HCT116 (cell line): ENCODE results near the gene TRO. TPM values are rescaled to one million over a fixed set of nuclear protein-coding genes. Genes with fewer than 3 reads are reported as not detected.

Source experiments
- ATAC-seq: fragments of 200-7000 bp; cut with Tn5 transposase; 2 replicates; pipeline ENCODE4 v1.9.1; 2020; ENCODE audit warnings: mild to moderate bottlenecking, moderate library complexity
- BruUV-seq: library from RNA; stranded (reverse); fragments of 400-500 nt; replicated peaks from 2 replicates; lab custom pipeline; 2021; lab: Mats Ljungman, UMichigan
- CTCF ChIA-PET: fragments of 300-600 bp; sonication (Branson Sonifier 250); formaldehyde crosslinking; loops from one replicate; lab custom pipeline; 2021; ENCODE audit warnings: antibody characterized with exemption; lab: Charles Lee
- POLR2A ChIA-PET: fragments of 300-600, 350-600 bp; sonication (Branson Sonifier 250); formaldehyde crosslinking; loops from one replicate; lab custom pipeline; 2021; ENCODE audit warnings: antibody characterized with exemption; lab: Charles Lee
- RAD21 ChIA-PET, 2 experiments: fragments of 300-600 bp; sonication (Branson Sonifier 250); formaldehyde crosslinking; loops; one replicate each; lab custom pipeline; 2023; ENCODE audit warnings: low total read pairs in 2 of 2; ENCODE audit not compliant: uncharacterized antibody in 2 of 2, unreplicated experiment in 2 of 2, low non-redundant PET in 1 of 2; lab: Charles Lee
- DNase-seq: peaks from one replicate; pipeline ENCODE4 v3.0.0-alpha.2; 2010; ENCODE audit warnings: low read depth, low spot score
- H2AFZ ChIP-seq: fragments of 200-600 bp; shearing (Covaris generic), sonication (generic); 2 replicates; pipeline ENCODE4 v1.6.1; 2017; ENCODE audit warnings: low read depth, mixed run types, mixed read lengths, antibody characterized with exemption, low read length; ENCODE audit not compliant: poor library complexity, severe bottlenecking
- H3K27ac ChIP-seq: 2 replicates; pipeline ENCODE4 v1.5.1; 2012; ENCODE audit warnings: low read depth, low read length
- H3K27me3 ChIP-seq: fragments of 200-600 bp; sonication (generic); 2 replicates; pipeline ENCODE4 v1.6.1; 2016; ENCODE audit warnings: mixed run types, low read length, mixed read lengths; ENCODE audit not compliant: insufficient read depth
- H3K36me3 ChIP-seq, 2 experiments: fragments of 200-500 bp in 1 of 2; fragments of 200-600 bp in 1 of 2; sonication (Bioruptor generic) in 1 of 2; sonication (generic) in 1 of 2; 2 replicates each; pipeline versions ENCODE4 v1.5.1 to v1.6.1; 2014 to 2016; ENCODE audit warnings: low read length in 2 of 2, inconsistent platforms in 1 of 2, mixed read lengths in 1 of 2, mixed run types in 1 of 2; ENCODE audit not compliant: insufficient read depth in 2 of 2, control insufficient read depth in 1 of 2
- H3K4me1 ChIP-seq, 2 experiments: fragments of 200-600 bp in 1 of 2; sonication (generic) in 1 of 2; 2 replicates each; pipeline versions ENCODE4 v1.5.1 to v1.6.1; 2012 to 2017; ENCODE audit warnings: low read length in 2 of 2, inconsistent platforms in 1 of 2, mild to moderate bottlenecking in 1 of 2, mixed read lengths in 1 of 2, mixed run types in 1 of 2, moderate library complexity in 1 of 2; ENCODE audit not compliant: insufficient read depth in 2 of 2, control insufficient read depth in 1 of 2
- H3K4me2 ChIP-seq: fragments of 200-600 bp; sonication (generic); 2 replicates; pipeline ENCODE4 v1.6.1; 2017; ENCODE audit warnings: mixed run types, low read length, mixed read lengths
- H3K4me3 ChIP-seq, 2 experiments: fragments of 200-600 bp in 1 of 2; sonication (generic) in 1 of 2; replicated peaks in 1 of 2; 2 replicates each; pipeline ENCODE4 v1.5.1; 2011 to 2016; ENCODE audit warnings: low read length in 2 of 2, control low read depth in 1 of 2, low read depth in 1 of 2, mild to moderate bottlenecking in 1 of 2, mixed read lengths in 1 of 2, mixed run types in 1 of 2
- H3K79me2 ChIP-seq: fragments of 200-600 bp; sonication (generic); 2 replicates; pipeline ENCODE4 v1.6.1; 2017; ENCODE audit warnings: mild to moderate bottlenecking, mixed run types, low read length, moderate library complexity, mixed read lengths; ENCODE audit not compliant: insufficient read depth
- H3K9ac ChIP-seq: fragments of 200-600 bp; sonication (generic); 2 replicates; pipeline ENCODE4 v1.6.1; 2016; ENCODE audit warnings: low read length, mixed read lengths
- H3K9me2 ChIP-seq: fragments of 200-600 bp; sonication (generic), shearing (Covaris generic); 2 replicates; pipeline ENCODE4 v1.6.1; 2017; ENCODE audit warnings: mixed run types, mild to moderate bottlenecking, moderate library complexity; ENCODE audit not compliant: insufficient read depth
- H3K9me3 ChIP-seq, 2 experiments: fragments of 200-500 bp in 1 of 2; fragments of 200-600 bp in 1 of 2; sonication (Bioruptor generic) in 1 of 2; sonication (generic) in 1 of 2; 2 replicates each; pipeline ENCODE4 v1.6.1; 2014 to 2017; ENCODE audit warnings: low read length in 2 of 2, mixed read lengths in 2 of 2, inconsistent platforms in 1 of 2, low read depth in 1 of 2, mild to moderate bottlenecking in 1 of 2, mixed run types in 1 of 2, moderate library complexity in 1 of 2; ENCODE audit not compliant: control insufficient read depth in 1 of 2, insufficient read depth in 1 of 2
- H4K20me1 ChIP-seq: fragments of 200-600 bp; sonication (generic), shearing (Covaris generic); 2 replicates; pipeline ENCODE4 v1.6.1; 2017; ENCODE audit warnings: mixed run types, mild to moderate bottlenecking, moderate library complexity; ENCODE audit not compliant: insufficient read depth
- CBX3 ChIP-seq: IDR thresholded peaks from 2 replicates; pipeline ENCODE4 v1.6.1; 2012; ENCODE audit warnings: low read depth
- EGR1 ChIP-seq: IDR thresholded peaks from 2 replicates; pipeline ENCODE4 v1.6.1; 2012; ENCODE audit warnings: low read depth
- JUND ChIP-seq: IDR thresholded peaks from 2 replicates; pipeline ENCODE4 v1.6.1; 2012
- POLR2A ChIP-seq: IDR thresholded peaks from 2 replicates; pipeline ENCODE4 v1.7.0; 2011; ENCODE audit warnings: borderline replicate concordance; ENCODE audit not compliant: insufficient read depth, insufficient read length; ENCODE audit errors: extremely low read depth
- SRF ChIP-seq: IDR thresholded peaks from 2 replicates; pipeline ENCODE4 v1.6.1; 2012; ENCODE audit warnings: low read depth
- intact Hi-C: fragments of 100-400 bp; cut with micrococcal nuclease; formaldehyde crosslinking; loops from 2 replicates; pipeline ENCODE4 v1.10.0; 2022
- total RNA-seq: library from RNA; stranded (reverse); gene quantifications from one replicate; pipeline ENCODE4 v1.2.1, GENCODE V29; 2021; ENCODE audit not compliant: unreplicated experiment
- TF ChIP-seq, protein P1 (sequence below): IDR thresholded peaks from 2 replicates; pipeline ENCODE4 v1.6.1; 2012
- TF ChIP-seq, protein P2 (sequence below): IDR thresholded peaks from 2 replicates; pipeline ENCODE4 v1.6.1; 2011; ENCODE audit warnings: mild to moderate bottlenecking, low read length, moderate library complexity; ENCODE audit not compliant: insufficient replicate concordance; ENCODE audit errors: extremely low read depth
- TF ChIP-seq, protein P3 (sequence below): IDR thresholded peaks from 2 replicates; pipeline ENCODE4 v1.6.1; 2012; ENCODE audit warnings: low read depth

Gene TRO
- total RNA-seq, 1 experiment from 2014 or later = 0.25 TPM

DNA sequence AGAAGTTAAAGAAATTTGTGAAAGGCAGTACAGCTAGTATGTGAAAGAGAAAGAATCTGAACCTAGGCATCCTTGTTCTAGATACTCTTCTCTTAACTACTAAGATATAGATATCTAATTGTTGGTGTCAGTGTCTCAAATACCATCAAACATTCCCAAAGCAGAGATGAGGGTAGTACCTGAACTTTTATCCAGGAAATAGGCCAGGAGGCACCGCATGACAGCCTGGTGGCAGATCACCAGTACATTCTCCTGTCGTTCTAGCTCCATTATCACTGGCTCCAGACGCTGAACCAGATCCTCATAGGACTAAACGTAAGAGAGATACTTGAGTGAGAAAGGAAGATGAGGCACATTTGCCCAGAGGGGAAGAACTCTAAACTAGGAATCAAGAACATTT lies 16.8 kb downstream of the TRO start:
- Histone ChIP-seq H3K36me3 (no peaks in the 10 kb centered on the region), H3K9me3 (no peaks in the 10 kb centered on the region), H3K4me1 (no peaks in the 10 kb centered on the region)
- no peak for TF ChIP-seq POLR2A
- TF ChIP-seq, protein P1, sequence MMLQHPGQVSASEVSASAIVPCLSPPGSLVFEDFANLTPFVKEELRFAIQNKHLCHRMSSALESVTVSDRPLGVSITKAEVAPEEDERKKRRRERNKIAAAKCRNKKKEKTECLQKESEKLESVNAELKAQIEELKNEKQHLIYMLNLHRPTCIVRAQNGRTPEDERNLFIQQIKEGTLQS = no peak
- TF ChIP-seq SRF = no peak
- TF ChIP-seq, protein P2, sequence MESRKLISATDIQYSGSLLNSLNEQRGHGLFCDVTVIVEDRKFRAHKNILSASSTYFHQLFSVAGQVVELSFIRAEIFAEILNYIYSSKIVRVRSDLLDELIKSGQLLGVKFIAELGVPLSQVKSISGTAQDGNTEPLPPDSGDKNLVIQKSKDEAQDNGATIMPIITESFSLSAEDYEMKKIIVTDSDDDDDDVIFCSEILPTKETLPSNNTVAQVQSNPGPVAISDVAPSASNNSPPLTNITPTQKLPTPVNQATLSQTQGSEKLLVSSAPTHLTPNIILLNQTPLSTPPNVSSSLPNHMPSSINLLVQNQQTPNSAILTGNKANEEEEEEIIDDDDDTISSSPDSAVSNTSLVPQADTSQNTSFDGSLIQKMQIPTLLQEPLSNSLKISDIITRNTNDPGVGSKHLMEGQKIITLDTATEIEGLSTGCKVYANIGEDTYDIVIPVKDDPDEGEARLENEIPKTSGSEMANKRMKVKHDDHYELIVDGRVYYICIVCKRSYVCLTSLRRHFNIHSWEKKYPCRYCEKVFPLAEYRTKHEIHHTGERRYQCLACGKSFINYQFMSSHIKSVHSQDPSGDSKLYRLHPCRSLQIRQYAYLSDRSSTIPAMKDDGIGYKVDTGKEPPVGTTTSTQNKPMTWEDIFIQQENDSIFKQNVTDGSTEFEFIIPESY = no peak
- TF ChIP-seq, protein P3, sequence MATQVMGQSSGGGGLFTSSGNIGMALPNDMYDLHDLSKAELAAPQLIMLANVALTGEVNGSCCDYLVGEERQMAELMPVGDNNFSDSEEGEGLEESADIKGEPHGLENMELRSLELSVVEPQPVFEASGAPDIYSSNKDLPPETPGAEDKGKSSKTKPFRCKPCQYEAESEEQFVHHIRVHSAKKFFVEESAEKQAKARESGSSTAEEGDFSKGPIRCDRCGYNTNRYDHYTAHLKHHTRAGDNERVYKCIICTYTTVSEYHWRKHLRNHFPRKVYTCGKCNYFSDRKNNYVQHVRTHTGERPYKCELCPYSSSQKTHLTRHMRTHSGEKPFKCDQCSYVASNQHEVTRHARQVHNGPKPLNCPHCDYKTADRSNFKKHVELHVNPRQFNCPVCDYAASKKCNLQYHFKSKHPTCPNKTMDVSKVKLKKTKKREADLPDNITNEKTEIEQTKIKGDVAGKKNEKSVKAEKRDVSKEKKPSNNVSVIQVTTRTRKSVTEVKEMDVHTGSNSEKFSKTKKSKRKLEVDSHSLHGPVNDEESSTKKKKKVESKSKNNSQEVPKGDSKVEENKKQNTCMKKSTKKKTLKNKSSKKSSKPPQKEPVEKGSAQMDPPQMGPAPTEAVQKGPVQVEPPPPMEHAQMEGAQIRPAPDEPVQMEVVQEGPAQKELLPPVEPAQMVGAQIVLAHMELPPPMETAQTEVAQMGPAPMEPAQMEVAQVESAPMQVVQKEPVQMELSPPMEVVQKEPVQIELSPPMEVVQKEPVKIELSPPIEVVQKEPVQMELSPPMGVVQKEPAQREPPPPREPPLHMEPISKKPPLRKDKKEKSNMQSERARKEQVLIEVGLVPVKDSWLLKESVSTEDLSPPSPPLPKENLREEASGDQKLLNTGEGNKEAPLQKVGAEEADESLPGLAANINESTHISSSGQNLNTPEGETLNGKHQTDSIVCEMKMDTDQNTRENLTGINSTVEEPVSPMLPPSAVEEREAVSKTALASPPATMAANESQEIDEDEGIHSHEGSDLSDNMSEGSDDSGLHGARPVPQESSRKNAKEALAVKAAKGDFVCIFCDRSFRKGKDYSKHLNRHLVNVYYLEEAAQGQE = no peak
- TF ChIP-seq EGR1 = no peak
- TF ChIP-seq CBX3 = no peak
- TF ChIP-seq JUND = no peak
- TF ChIP-seq, all 23 proteins: peak for 0
- Histone ChIP-seq H3K4me2 (no peak overlapping the region), H3K27ac (no peak overlapping the region), H4K20me1 (no peaks in the 10 kb centered on the region), H3K9ac (no peak overlapping the region), H2AFZ (no peak overlapping the region), H3K4me3 (no peak overlapping the region), H3K27me3 (no peaks in the 10 kb centered on the region), H3K79me2 (no peaks in the 10 kb centered on the region), H3K9me2 (no peaks in the 10 kb centered on the region)
- ATAC-seq (no peak), DNase-seq (no peak)
- BruUV-seq = no TSS peak
- ChIA-PET CTCF (no interaction called here), RAD21 (no interaction called here), POLR2A (no interaction called here)
- intact Hi-C loops = no loop called here
